Stimulated activated CD4-positive, alpha-beta T cell treated with anti-CD3 and anti-CD28 coated beads, Interleukin-1b, Interleukin-23, amount 100 ng/mL, for 4 hours (primary cell): ENCODE data around the gene HRC.
A peak's percentile ranks its signal among the peaks of the same experiment; 100 is the strongest.

Experiments used
- DNase-seq, 2 donors: peaks; one replicate each; pipeline ENCODE4 v3.0.0-alpha.2; 2020; ENCODE audit warnings: low read depth in 2 of 2

Gene HRC

GRCh38 chr19:49114630-49115363, 40.4 kb downstream of the HRC start:
- peak; percentile 34 to 44 for DNase-seq

GRCh38 chr19:49113762-49114629, 41.2 kb downstream of the HRC start, which contains the start of gene LIN7B:
TSS of gene LIN7B (plus strand) at chr19:49114370. CDS start at chr19:49114405, 35 bp downstream.
- peak; percentile 57 to 73 for DNase-seq

GRCh38 chr19:49111218-49111998, 43.8 kb downstream of the HRC start:
- no peak for DNase-seq

GRCh38 chr19:49110567-49110966, 44.6 kb downstream of the HRC start:
- DNase-seq, result no peak

- no peak for DNase-seq
These were observed 45.5 kb downstream of the HRC start for GRCh38 chr19:49109569-49110233.

GRCh38 chr19:49109051-49109450, 46.1 kb downstream of the HRC start:
- no peak for DNase-seq

GRCh38 chr19:49107625-49108459, 47.4 kb downstream of the HRC start:
- no peak for DNase-seq

GRCh38 chr19:49106648-49107135, 48.5 kb downstream of the HRC start:
- peak; percentile 54 to 60 for DNase-seq

GRCh38 chr19:49104229-49104864, 50.8 kb downstream of the HRC start:
- no peak for DNase-seq

GRCh38 chr19:49103331-49104085, 51.7 kb downstream of the HRC start:
- DNase-seq, result no peak

- DNase-seq, result no peak
These were observed 52.9 kb downstream of the HRC start for GRCh38 chr19:49102303-49102702.
